T-helper 2 cell (primary cell): ENCODE measurements around the gene PARN.

Experiments used
- DNase-seq, 5 experiments: peaks; one replicate each; pipeline versions ENCODE4 v3.0.0 to v3.0.0-alpha.2; 2012 to 2022

Gene PARN

DNA sequence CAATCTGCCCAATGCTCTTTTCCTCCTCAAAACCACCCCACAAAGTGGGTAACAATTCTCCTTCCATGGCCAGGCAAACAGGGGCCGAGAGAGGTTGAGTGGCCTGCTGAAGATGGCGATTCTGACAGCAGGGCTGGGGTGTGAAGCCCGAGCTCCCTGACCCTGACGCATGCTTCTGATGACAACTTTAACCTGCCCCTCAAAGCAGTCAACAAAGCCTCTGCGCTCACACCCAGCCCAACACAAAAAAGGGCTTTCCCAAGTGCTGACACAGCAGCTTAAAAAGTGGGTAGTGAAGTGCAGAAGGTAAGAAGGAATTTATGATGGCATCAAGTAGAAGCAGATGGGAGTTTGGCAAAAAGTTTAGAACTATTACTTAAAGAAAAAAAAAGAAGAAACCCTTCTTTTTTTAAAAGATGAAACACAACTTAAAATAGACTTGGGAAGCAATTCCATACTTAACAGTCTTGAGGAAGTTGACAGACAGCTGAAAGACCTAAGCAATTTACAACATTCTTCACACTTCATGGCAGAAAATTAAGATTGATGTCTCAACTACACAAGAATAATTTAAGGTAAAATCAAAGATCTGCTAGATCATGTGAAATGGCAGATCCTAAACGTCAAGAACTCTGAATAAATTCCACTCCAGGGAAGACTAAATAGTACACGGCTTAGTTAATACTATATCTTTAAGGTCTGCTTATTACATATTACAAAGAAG, 133.9 kb downstream of the PARN start:
- DNase-seq = no peak

DNA sequence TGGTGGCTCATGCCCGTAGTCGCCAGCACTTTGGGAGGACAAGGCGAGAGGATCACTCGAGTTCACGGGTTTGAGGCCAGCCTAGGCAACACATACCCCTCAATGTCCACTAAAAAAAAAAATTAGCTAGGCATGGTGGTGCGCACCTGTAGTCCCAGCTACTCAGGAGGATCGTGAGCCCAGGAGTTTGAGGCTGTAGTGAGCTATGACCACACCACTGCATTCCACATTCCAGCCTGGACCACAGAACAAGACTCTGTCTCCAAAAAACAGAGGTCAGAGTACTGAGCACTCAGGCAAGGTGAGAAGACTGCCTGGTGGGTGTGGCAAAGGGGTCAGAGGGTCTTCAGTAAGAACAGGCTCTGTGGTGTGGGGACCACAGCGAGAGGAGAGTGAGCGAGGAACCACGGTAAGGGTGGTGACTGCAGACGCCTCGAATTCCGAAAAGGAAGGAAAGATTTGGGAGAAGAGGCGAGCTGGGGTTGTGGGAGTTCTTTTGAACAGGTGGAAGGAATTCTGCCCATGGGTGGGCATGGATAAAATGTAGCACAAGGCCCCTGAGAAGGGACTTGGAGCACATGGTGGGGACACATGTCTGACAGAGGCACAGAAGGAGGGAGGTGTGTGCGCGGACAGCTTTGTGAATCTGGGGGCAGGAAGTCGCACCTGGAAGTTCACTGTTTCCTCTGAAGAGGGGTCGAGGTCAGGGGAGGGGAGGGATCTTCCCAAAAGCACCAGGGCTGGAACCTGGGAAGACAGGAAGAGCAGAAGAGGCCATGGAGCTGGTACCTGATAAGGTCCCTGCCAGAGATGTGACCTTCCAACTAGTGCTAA, 134.6 kb downstream of the PARN start:
- DNase-seq = no peak

DNA sequence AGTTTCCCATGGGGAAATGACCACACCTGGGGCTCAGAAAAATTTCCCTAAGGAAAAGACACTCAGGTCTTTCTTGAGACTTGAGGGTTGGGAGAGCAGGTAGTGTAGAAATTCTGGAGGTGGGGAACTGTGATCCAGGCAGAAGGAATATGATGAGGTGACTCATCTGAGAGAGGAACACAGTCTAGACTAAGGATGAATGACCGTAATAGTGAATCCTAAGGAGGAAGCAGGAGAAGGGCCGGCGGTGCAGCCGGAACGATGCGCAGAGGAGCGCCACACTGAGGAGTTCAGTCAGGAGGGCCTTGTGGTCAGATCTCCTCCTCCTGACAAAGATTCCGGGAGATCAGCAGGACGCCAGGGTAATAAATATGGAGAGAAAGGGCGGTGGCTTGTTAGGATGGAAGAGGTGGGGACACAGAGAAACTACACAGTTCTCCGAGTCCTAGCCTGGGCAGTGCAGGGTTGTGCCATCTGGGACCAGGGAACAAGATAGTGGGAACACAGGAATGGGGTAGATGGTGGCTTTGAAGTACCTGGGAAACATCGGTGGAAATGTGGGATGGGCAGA, 135.6 kb downstream of the PARN start:
- DNase-seq = no peak

DNA sequence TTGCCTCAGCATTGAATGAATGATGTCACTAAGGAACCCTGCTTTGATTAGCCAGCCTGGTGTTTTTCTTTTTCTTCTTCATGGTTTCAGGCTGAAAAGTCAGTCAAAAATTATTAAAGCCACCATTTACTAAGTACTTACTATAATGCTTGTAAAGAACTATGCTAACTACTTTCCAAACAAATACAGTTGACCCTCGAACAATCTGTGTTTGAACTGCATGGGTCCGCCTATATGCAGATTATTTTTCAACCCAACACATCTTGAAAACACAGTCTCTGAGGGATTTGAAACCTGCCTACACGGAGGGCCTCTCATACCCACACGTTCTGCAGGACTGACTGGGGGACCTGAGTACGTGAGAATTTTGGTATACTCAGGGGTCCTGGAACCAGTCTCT, 136.3 kb downstream of the PARN start:
- no peak for DNase-seq

DNA sequence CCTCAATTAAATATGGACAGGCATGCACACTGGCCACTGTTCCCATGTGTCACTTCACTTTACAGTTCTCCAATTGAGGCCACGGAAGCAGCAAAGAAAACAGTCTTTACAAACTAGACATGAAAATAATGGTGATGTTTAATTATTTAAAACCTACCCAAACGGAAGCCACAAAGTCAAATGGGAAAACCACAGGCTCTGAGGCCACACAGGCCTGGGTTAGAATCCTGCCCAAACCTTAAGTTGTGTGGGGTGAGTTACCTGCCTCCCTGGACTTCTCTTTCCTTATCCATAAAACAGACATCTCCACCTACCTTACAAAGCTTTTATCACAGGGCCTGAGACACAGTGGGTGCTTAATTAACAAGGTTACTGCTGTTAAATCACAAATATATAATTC, 137.4 kb downstream of the PARN start:
- no peak for DNase-seq

DNA sequence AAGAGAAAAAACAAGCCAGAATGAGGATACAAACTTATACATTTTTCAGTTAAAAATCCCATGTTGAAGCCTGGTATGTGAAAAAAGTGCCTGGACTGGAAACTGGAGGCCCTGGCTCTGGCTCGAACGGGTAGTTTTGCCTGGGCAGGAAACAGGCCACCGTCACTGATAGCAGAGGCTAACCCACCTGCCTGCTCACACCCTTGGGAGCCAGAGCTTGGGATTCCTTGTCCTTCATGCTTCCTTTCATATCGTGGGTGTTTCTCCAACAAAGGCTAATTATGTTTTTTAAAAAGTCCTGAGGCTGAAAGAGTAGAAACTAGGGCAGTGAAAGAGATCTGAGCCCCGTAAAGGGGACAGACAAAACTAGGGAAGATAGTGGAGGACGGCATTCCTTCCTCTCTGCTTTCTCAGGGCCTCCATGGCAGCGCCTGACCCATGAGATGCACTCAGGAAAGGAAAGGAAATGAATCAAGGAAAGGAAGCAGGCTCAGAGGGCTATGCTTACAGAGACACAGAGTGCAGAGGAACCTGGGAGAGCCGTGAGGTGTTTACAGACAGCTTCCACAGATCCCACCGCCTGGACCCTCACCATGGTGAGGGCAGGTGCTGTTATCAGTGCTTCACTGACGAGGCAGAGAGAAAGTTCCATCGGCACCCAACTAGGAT, 138.1 kb downstream of the PARN start:
- DNase-seq = no peak

DNA sequence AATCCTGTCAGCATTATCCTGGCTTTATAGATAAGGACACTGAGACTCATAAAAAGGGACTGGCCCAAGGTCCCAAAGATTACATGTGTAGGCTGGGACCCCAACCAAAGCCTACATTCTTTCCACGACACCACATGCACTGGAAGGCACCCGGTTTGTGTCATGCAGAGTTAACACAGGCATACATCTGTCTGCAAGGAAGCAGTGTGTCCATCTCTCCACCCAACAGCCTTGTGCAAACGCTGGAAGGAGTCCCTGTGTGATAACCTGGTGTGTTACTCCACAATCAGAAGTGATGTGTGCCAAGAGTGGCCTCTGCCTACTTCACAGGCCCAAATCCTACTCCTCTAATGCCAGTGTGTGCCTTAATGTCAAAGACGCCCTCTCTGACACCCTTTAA, 139.8 kb downstream of the PARN start:
- DNase-seq = no peak

DNA sequence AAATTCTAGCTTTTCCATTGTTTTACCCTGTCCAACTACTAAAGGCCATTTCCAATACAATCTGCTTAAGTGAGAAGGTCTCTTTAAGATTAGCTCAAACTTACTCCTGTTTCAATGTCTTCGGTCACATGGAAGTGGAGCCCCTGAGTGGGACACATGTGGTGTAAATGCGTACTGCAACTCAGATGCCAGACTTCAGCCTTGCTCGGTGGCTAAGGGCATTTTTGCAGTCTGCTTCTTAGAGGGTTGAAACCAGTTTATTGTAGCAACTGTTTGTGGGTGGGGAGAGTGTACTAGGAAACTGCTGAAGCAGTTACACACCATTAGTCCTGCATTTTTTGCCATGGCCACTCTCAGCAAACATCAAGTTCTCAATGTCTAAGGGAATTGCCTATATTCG, 140.6 kb downstream of the PARN start:
- peak in 1 of 5 experiments; percentile 27 for DNase-seq

DNA sequence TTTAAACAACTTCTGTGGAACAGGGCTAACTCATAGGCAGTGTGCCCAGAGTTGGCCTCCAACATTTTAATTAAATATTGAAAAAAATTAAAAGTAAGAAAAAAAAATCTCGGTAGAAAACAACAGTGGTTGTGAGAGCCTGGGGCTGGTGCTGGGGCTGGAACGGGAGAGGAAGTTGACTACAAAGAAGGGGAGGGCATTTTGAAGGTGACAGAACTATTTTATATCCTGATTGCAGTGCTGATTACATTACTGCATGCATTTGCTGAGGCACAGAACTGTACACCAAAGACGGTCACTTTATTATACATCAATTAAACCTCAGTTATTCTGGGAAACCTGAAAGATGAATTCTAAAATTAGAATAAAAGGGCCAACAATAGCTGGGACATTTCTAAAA, 142.5 kb downstream of the PARN start:
- peak in 1 of 5 experiments; percentile 54 for DNase-seq

DNA sequence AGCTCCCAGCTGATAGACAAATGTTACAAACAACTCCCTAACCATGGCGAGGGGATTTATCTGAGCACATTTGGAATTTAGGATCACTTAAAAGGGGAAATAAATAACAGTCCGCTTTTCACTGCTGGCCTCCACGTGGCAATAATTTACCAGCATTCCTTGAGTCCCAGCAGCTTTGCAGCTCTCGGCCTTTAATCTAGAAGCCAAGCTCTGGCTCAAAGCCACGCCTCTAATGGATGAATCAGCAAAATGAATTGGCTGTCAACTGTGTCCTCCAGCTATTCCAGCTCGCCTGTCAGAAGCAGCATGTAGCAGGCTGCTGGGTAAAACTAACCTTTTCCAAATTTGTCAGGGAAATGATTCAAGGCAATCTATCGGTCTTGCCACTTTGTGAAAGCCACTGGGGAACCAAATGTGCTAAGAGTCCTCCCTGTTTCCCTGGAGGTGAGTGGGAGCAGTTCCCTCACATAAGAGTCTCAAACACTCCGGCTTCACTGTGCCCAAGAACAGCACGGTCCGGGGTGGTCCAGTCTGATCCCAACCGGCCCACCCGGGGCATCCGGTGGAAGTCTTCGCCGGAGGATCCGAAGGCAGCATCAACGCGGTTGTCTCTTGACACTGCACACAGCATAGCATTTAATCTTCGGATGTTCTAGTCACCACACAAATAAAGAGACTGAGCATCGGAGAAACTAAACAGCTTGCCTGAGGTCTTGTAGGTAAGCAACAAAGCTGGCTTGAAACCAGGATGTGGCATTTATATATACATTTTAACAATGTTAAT, 143.3 kb downstream of the PARN start:
- peak in 1 of 5 experiments; percentile 38 for DNase-seq

DNA sequence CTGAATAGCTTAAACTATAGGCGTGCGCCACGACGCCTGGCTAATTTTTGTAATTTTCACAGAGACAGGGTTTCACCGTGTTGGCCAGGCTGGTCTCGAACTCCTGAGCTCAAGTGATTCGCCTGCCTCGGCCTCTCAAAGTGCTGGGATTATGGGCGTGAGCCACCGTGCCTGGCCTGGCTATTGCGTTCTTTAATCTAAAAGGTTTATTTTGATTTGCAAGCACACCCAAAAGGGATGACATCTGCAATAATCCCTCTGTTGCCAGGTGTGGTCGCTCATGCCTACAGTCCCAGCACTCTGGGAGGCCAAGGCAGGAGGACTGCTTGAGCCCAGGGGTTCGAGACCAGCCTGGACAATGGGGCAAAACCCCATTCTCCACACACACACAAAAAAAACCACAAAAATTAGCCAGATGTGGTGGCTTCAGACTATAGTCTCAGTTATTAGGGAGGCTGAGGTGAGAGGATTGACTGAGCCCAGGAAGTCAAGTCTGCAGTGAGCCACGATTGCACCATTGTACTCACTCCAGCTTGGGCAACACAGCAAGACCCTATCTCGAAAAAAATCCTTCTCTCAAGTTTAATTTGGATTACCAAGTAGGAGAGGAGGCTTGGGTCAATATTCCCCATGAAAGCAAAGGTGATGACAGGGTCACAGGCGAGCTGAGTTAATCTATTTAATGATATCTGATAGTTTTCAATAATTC, 144.1 kb downstream of the PARN start:
- no peak for DNase-seq

DNA sequence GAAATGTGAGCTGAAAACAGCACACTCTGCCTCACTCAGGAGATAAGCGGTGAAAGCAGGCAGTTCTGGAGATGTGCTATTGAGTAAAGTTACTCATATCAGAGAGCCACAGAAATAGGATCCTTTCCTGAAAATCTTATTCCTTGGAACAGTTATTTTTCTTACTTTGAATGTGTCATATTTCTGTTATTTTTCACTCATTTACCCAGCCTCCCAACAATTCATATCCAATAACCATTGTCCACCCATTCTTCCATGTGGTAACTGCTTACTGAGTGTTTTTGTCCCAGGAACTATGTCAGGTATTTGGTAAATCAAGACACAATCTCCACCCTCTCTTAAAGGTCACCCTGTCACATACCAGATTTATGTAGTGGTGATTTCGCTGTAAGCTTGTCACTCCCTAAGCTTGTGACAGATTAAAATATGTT, 144.9 kb downstream of the PARN start:
- no peak for DNase-seq

DNA sequence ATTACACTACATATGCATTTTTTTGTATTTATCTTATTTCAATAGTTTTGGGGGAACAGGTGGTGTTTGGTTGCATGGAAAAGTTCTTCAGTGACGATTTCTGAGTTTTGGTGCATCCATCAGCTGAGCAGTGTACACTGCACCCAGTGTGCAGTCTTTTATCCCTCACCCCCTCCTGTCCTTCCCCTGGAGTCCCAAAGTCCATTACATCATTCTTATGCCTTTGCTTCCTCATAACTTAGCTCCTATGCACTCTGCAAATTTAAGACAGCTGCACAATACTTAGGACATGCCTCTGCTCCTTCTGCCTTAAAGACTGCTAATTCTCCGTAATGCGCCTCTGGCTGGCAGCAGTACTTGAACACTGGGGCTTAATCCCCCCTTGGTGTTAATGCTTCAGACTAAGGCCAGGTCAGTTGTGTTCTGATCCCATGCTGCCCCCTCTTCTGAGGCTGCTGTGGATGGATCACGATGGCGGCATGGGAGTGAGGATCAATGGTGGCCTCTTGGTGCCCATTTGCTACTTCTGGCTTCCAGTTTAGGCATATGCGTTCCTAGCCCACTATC, 146.2 kb downstream of the PARN start:
- no peak for DNase-seq

DNA sequence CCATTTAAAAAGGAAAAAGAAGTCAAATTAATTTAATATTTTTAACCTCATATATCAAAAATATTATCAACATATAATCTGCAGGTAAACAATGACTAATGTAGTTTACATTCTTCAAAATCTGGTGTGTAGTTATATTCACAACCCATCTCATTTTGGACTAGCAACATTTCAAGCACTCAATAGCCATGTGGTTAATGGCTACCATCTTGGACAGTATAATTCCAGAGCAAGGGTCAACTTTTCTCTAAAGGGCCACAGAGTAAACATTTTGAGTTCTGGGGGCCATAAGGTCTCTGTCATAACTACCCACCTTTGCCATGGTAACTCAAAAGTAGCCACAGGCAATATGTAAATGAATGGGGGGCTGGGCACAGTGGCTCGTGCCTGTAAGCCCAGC, 153.9 kb downstream of the PARN start:
- DNase-seq = no peak

DNA sequence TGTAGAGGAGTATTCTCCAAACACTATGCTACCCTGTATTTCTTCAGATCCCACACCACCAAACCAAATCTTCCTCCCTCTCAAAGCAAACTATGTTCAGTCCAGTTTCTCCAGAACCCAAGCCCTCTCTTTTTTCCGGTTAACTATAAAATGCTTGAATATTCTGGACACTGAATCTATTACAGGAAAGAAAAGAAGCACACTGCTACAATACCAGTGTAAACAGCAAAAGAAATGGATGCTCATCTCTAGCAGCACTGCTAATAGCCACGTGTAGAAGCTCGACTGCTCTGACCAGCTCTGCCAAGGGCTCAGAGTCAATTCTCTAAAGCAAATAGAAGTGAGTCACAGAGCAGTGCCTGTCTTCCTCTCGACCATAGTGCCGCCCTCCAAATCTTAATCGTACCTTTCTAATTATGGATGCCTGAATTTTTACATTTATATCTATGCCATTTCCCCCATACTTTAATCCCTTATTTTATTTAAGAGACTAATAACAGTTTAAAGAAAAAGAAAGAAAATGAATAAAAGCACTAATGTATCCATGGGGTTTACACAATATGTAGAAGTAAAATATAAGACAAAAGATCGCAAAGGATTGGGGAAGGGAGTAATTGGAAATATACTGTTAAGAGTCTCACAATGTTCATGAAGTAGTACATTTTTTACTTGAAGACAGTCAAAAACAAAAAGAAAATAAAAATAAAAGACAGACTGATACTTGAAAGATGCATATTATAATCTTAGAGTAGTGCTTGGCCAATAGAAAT, 154.5 kb downstream of the PARN start:
- DNase-seq = no peak

DNA sequence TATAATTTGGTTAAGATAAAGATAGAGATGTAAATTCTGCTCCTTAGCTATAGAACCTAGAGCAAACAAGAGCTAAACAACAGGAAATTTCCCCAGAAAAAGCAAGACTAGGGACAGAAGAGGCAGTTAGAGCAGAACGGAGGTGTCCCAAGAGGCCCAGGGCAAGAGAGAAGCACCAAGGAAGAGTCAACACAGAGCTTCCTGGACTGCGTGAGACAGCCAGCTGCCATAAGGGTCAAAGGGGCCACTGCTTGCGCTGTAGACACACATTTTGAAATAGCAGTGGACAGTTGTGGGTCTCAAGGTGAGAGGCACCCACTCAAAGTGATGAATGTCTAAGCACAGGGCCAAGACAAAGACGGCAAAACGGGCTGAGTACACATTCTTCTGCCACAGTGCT, 156.6 kb downstream of the PARN start:
- no peak for DNase-seq

DNA sequence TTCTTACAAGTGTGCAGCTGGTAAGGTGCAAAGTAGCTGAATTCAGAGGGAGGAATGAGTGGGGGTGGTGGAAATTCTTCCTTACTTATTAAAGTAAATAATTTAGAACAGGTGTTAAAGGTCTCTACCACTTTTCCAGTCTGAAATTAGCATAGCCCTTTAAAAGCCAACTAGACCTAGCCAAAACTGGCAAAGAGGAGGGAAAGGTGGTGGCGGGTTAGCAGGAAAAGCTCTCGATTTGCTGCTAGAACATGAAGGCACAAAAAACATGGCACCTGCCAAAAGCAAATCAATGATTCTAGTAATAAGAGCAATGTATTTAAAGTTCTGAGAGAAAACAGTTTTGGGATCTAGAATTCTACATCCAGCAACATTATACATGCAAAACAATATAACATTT, 157.7 kb downstream of the PARN start:
- DNase-seq = no peak

DNA sequence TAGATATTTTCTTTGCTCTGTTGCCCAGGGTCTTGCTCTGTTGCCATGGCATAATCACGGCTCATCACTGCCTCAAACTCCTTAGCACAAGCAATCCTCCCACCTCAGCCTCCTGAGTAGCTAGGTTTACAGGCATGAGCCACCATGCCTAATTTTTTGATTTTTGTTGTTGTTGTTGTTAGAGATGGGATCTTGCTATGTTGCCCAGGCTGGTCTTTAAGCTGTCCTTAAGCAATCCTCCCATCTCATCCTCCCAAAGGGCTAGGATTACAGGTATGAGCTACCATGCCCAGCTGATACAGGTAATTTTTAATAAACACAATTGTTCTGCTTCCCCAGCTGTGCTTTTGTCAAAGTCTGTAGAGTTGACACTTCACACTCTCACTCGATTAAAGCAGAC, 159.3 kb downstream of the PARN start:
- no peak for DNase-seq

DNA sequence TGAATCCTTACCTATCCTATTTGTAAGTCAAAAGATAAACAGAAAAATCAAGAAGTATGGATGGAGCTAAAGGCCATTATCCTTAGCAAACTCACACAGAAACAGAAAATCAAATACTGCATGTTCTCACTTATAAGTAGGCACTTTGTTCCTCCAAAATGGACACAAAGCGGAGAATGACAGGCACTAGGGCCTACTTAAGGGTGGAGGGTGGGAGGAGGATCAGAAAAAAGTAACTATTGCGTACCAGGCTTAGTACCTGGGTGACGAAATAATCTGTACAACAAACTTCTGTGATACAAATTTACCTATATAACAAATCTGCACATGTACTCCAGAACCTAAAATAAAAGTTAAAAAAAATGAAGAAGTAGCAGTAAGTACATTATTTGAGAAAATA, 164.3 kb downstream of the PARN start:
- DNase-seq = no peak

DNA sequence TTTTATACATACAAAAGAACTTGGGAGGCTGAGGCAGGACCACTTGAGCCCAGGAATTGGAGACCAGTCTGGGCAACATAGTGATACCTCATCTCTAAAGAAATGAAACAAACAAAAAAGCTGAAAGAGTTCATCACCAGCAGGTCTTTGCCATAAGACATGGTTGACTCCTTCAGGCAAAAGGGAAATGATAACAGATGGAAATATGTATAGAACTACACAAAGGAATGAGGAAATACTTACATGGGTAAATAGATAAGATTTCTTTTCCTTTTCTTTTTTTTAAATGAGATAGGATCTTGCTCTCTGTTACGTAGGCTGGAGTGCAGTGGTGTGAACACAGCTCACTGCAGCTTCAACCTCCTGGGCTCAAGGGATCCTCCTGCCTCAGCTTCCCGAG, 165.3 kb downstream of the PARN start:
- DNase-seq = no peak

DNA sequence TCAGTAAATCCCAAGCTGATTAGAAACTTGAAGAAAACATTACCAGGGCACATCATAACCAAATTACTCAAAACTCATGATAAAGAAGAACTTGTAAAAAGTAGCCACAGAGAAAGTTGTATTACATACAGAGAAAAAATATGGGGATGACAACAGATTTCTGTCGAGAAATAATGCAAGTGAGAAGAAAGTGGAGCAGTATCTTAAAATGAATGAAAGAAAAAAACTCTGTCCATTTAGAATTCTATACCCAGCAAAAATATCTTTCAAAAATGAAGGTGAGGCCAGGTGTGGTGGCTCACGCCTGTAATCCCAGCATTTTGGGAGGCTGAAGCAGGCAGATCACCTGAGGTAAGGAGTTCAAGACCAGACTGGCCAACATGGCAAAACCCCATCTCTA, 165.9 kb downstream of the PARN start:
- no peak for DNase-seq
